MM.1S (cell line): ENCODE results near the gene ZNF585A.

Source experiments
- EZH2 ChIP-seq: fragments of 300-600 bp; sonication (generic); optimal IDR thresholded peaks from 2 replicates; pipeline ENCODE3; 2017; ENCODE audit warnings: low read depth, mild to moderate bottlenecking, antibody characterized with exemption, low read length, mixed read lengths
- EZH2phosphoT487 ChIP-seq: fragments of 300-600 bp; sonication (generic); IDR thresholded peaks from 2 replicates; pipeline ENCODE4 v1.6.1; 2018; ENCODE audit warnings: antibody characterized with exemption, low read length
- TF ChIP-seq, protein P1 (sequence below): fragments of 300-600 bp; sonication (generic); IDR thresholded peaks from 2 replicates; pipeline ENCODE4 v1.5.1; 2016; ENCODE audit warnings: antibody characterized with exemption, low read length, mixed read lengths

GRCh38 chr19:37114001-37114400, 58.5 kb downstream of the ZNF585A start:
- TF ChIP-seq, protein P1, sequence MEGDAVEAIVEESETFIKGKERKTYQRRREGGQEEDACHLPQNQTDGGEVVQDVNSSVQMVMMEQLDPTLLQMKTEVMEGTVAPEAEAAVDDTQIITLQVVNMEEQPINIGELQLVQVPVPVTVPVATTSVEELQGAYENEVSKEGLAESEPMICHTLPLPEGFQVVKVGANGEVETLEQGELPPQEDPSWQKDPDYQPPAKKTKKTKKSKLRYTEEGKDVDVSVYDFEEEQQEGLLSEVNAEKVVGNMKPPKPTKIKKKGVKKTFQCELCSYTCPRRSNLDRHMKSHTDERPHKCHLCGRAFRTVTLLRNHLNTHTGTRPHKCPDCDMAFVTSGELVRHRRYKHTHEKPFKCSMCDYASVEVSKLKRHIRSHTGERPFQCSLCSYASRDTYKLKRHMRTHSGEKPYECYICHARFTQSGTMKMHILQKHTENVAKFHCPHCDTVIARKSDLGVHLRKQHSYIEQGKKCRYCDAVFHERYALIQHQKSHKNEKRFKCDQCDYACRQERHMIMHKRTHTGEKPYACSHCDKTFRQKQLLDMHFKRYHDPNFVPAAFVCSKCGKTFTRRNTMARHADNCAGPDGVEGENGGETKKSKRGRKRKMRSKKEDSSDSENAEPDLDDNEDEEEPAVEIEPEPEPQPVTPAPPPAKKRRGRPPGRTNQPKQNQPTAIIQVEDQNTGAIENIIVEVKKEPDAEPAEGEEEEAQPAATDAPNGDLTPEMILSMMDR, result peak; percentile 22; the same call in 1 of the 2 replicates
- TF ChIP-seq EZH2 (no peak), EZH2phosphoT487 (no peak)
